NCI-H526 (cell line): ENCODE results near the gene RBM14.
A peak's percentile ranks its signal among the peaks of the same experiment; 100 is the strongest.
"Not testable (repeated sequence)": the region's sequence is repeated elsewhere in the genome, so short reads cannot be mapped to it uniquely, and the experiment has no call there.

Experiments used
- DNase-seq, 2 experiments: peaks; one replicate each; lab custom pipeline; 2025; lab: John Stamatoyannopoulos, UW

The RBM14 gene

DNA sequence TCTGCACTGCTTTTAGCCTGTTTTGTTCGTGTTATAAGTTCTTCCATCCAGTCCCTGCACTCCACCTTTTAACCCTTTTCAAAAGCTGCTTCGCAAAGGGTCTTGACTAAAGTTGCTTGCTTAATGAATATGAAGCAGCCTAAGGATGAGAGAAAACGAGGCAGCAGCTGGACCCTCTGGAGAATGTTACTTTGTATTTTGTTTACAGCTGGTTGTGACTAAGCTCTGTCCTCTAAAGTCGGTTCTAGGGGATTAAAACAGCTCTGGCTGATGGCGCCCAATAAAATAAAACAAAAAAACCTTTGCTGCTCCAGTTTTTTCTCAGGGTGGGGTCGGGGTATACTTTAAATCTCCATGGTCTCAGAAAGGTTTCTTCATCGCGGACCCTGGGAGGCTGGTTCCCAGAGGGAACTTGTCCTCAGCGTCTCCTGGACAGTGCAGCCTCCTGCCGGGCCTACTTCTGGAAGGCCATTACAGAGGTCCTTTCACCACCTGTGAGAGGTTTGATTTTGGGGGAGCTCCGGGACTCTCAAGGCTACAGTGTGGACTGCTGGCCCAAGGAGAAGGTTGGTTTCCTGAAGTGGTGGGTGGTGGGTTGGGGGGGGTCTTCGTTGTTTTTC is 21.2 kb downstream of the RBM14 start:
- DNase-seq = peak in 1 of 2 experiments; percentile 61

DNA sequence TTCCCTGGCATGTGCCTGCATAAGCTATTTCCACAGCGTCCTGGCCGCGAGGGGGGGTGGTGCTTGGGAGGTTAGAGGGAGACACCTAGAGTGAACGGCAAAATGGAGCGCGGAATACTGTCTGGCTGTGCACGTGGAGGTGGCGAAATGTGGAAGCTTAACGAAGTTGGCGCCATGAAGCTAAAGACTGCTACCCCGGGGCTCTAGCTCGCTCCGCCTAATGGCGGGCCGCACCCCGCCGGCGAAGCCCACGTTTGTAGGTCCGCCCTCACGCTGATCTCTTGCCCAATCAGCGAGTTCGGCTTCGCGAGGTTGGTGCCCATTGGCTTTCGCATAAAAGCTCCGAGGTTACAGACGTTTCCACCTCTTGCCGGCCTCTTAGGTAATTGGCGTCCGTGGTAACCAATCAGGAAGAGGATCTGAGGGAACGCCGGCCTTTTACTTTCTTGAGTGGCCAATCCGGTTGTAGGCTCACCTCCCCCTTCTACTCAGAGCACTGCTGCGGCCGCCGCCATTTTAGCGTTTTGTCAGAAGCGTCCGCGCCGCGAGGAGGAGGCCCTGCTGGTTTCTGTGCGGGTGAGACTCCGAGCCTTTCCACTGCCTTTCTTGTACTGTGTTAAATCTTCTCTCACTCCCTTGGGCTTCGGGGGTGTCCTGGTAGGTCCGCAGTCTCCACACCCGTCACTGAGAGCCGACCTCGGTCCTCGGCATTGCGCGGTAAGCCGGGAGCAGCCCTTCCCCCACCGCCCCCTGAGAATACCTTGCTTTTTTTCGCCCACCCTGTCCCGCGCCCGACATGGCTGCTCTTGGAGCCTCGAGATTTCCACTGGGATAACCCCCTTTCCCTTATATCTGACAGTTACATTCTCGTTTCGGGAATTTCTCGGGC is 22.0 kb downstream of the RBM14 start, which contains the start of gene RBM4:
Gene RBM4 (plus strand): TSS at position 527 of the 889 bp plus-strand sequence. CDS start 1,009 bp downstream, outside the sequence.
- peak; percentile 100 for DNase-seq

DNA sequence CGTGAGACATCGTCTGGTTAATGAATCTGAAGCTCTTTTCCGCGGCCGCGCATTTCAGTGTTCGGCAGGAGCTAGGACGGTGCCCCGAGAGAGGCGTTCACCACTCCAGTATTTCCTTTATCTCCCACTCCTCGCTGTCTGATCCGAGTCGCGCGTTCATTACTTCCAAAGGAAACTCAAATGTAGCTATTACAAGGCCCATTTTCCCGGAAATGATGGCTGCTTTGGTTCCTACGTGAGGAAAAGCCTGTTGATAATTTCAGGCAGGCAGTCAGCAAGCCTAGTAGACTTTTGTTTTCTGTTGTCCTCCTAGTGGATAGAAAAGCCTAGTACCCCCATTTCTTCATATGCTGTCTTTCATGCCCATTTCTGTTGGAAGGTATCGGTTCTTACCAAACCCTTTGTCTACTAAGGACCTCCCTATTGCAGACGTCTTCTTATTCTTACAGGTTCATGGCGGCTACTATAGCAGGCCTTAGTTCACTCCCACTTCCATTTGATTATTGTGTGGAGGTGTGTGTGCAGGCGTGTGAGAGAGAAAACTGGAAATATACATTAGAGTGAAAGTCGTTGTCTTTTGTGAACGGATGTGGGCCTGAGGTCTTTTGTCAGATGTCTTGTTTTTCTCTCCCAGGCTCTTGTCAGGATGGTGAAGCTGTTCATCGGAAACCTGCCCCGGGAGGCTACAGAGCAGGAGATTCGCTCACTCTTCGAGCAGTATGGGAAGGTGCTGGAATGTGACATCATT is 22.8 kb downstream of the RBM14 start:
- no peak for DNase-seq

DNA sequence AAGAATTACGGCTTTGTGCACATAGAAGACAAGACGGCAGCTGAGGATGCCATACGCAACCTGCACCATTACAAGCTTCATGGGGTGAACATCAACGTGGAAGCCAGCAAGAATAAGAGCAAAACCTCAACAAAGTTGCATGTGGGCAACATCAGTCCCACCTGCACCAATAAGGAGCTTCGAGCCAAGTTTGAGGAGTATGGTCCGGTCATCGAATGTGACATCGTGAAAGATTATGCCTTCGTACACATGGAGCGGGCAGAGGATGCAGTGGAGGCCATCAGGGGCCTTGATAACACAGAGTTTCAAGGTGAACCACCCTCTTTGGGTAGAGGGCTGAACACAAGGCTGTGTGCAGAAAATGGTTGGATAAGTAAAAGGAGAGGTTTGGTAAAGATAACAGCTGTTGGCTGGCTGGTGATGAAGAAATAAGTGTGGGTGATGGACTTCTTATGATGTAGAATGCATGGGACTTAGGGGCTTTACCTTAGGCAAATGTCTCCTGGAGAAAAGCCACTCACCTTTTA is 23.4 kb downstream of the RBM14 start:
- not testable (repeated sequence) for DNase-seq

DNA sequence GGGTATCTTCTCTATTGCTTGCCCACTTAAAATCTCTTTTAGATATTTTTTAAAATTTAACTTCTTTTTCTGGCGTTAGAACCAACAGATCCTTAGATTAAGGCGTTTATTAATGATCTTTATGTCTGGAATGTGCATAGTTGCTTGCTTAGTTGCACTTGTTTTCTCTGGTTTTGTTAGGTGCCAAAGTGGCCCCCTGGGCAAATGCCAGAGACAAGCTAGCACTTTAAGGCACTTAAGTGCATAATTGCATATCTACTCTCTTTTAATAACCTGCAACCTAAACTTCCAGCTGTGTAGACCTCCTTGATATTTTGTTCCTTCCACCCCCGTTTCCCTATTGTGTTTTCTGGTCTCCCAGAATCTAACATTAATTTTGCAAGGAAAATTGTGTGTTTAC is 25.4 kb downstream of the RBM14 start:
- DNase-seq = no peak

GRCh38 chr11:66643745-66644437 is 27.5 kb downstream of the RBM14 start:
- no peak for DNase-seq

DNA sequence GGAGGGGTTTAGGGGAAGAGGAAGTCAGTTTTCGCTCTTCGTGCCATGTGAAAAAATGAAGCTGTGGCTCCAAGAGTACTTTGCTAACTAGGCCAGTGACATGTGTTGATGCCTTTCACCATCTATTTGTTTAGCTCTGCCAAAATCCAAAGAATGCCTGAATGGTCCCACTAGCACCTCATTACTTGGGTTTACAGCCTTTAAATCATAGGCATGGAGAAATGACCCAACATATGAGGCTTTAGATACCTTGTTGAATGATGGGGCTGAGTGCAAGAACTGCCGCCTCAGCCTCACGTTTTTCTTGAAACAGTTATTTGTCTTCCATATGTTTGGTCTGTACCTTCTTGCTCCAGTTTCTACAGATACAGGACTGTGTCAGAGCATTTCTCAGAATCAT is 30.4 kb downstream of the RBM14 start:
- no peak for DNase-seq

- DNase-seq = no peak
Measured at GRCh38 chr11:66649903-66650302, 33.5 kb downstream of the RBM14 start.

DNA sequence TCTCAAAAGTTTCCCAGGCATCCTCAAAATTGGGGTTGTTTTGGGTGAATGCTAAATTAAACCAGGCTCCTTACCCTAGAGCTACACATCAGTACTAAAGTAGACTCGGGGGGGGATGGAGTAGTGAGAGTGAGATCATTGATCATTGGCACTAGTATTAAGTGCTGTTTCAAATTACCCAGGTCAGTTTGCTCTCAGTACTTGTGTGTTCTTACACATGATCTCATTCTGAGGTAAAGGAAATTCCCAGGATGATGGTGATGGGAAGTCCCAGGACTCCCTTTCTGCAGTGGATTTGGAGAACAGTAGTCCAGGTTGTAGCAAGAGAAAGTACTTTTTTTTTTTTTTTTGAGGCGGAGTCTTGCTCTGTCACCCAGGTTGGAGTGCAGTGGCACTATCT is 34.6 kb downstream of the RBM14 start:
- no peak for DNase-seq

DNA sequence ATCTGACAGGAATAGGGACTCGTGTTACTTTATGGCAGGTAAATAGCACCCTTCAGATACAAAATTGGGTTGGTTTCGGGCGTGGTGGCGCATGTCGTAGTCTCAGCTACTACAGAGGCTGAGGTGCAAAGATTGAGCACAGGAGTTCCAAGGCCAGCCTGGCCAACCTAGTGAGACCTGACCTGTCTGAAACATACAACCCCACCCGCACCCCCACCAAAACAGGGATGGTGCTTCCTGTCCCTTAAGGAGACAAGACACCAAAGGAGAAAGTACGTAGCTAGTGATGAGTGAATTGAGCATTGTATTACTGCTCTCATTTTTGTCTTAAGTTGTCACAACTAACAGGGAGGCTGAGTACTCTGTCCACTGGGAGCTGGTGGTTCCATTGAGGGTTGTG is 36.2 kb downstream of the RBM14 start:
- no peak for DNase-seq

- DNase-seq = no peak
Measured at GRCh38 chr11:66653123-66653522, 36.7 kb downstream of the RBM14 start.

DNA sequence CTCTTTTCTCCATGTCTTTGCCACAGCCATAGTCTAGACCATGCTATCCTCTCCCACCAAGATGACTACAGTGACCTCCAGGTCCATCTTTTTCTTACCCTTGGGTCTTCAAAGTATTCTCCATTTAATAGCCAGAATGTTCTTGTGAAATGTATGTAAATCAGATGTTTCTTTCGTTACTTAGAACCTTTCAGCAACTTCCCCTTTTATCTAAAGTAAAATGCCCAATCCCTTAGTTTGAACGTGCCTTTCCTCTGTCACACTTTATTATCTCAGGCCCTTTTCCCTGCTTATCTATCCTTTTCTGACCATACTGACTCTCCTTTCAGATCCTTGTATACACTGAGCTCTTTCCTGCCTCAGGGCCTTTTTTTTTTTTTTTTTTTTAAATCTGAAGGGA is 43.3 kb downstream of the RBM14 start:
- no peak for DNase-seq

DNA sequence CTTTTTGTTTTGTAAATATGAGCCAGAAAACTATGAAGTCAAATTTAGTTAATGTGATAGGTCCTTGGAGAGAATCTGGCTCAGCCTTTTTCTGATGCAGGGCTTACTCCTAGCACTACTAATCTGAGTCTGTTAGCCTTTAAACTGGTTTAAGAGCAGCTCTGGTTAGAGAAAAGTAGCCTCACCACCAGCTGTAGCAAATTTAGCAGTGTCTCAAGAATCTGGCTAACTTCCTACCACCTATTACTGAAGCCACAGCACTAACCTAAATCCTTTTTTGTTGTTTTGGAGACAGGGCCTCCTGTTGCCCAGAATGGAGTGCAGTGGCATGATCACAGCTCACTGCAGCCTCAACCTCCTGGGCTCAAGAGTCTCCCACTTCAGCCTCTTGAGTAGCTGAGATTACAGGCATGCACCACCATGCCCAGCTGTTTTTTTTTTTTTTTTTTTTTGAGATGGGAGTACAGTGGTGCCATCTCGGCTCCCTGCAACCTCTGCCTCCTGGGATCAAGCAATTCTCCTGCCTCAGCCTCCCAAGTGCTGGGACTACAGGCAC is 47.4 kb downstream of the RBM14 start:
- no peak for DNase-seq

GRCh38 chr11:66665369-66665768 is 48.9 kb downstream of the RBM14 start:
- no peak for DNase-seq

- DNase-seq = no peak
Measured at GRCh38 chr11:66670816-66671215, 54.4 kb downstream of the RBM14 start.

GRCh38 chr11:66674964-66675602 is 58.7 kb downstream of the RBM14 start:
- DNase-seq = no peak

- DNase-seq = peak in 1 of 2 experiments; percentile 15
Measured at GRCh38 chr11:66676282-66676919, 60.0 kb downstream of the RBM14 start.
